HL-60/S4 treated with retinoic acid at 250 ng/mL for 4 days and 3 days (cell line): Measurements from ENCODE around the gene CYB5B.

ENCODE experiments used
- in situ Hi-C: fragments of 300-500 bp; cut with MboI; formaldehyde crosslinking; loops from 2 replicates; pipeline ENCODE4 v1.7.0; 2022; ENCODE audit warnings: low sequenced_read_pairs

The CYB5B gene

DNA sequence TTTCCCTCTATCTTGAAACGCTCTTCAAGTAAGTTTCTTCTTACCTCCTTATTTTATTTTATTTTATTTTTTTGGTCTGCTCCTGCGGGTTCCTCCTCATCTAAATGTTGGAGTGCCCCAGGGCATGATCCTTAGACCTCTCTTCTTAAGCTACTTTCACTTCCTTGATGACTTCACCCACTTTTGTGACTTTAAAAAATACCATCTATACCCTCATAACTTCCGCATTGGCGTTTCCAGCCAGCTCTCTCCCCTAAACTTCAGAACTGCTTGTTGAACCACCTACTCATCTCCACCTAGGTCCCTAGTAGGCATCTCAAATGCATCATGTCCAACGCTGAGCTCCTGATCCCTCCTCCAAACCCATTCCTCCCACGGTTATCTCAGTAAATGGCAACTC lies 89.9 kb downstream of the CYB5B start:
- in situ Hi-C loops, result no loop called here
